ENCODE measurements around the gene IFNA7.
A peak's percentile ranks its signal among the peaks of the same experiment; 100 is the strongest.
"Not testable (repeated sequence)": the region's sequence is repeated elsewhere in the genome, so short reads cannot be mapped to it uniquely, and the experiment has no call there.

The IFNA7 gene

DNA sequence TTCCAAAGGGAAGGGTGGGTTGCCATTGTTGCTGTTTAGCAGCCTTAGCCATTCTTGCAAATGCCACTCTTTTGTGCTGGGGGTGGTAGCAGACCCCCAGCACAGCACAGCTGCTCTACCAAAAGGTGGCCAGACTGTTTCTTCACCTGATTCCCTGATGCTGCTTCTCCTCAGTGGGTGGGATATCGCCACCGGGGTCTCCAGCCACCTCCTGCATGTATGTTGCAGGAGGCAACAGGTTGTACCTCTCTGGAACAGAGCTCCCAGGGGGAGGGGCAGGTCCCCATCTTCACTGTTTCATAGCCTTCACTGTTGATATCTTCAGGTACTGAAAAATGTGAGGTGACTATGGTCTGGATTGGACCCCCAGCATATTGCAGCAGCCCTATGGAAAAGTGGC, 8.8 kb upstream of the IFNA7 start:
- not testable (repeated sequence) for H3K27ac ChIP-seq, H3K4me2 ChIP-seq, H3K9ac ChIP-seq, H3K36me3 ChIP-seq, H3K4me3 ChIP-seq, H3K9me3 ChIP-seq, H4K20me1 ChIP-seq, H3K4me1 ChIP-seq, H3K27me3 ChIP-seq

DNA sequence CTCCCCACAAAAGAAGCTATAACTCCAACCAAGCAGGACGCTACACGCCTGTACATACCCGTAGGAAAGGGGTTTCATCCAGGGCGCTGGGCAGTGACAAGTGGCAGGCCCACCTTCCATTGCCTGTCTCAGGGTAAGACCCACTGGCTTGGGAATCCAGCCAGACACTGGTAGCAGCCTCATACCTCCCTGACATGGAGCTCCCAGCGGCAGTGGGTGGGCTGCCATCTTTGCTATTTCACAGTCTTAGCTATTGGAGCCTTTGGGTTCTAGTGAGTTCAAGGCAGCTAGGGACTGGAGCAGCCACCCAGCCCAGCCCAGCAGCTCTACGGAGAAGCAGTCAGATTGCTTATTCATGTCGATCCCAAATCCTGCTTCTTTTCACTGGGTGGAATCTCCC, 8.3 kb upstream of the IFNA7 start:
- Histone ChIP-seq H3K4me3 (no peak overlapping the region), H3K27ac (no peak overlapping the region), H3K36me3 (no peaks in the 10 kb centered on the region), H3K27me3 (no peaks in the 10 kb centered on the region), H3K4me1 (no peaks in the 10 kb centered on the region), H3K9me3 (no peaks in the 10 kb centered on the region), H3K9ac (no peak overlapping the region), H3K4me2 (no peak overlapping the region), H4K20me1 (no peaks in the 10 kb centered on the region)
- TF ChIP-seq Cebpa-rat (IDR thresholded peaks at IDR 0.05): no peak

DNA sequence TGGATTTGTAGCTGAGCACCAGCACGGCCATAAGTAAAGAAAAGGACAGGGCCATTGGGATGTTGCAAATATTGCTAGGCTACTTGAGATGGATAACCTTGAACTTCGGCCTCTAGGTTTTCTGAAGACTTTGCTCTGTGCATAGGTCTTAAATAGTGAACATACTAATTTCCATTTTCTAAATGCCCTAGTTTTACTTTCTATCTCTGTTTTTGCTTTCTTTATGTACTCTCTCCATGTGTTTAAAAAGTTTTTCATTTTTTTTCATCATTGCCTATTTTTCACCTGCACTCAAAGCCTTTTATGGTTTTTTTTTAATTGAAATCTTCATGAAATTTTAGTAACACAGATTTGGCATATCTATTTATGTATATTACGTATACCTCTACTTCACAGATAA, 5.0 kb upstream of the IFNA7 start, which contains the start of gene IFNA10:
TSS of gene IFNA10 (minus strand) at position 101 of the 400 bp plus-strand sequence. CDS start at position 55, 46 bp downstream.
- not testable (repeated sequence) for H3K4me1 ChIP-seq, H3K4me2 ChIP-seq, H3K9me3 ChIP-seq, H3K27me3 ChIP-seq, H3K27ac ChIP-seq, H3K36me3 ChIP-seq, H3K9ac ChIP-seq, H4K20me1 ChIP-seq, H3K4me3 ChIP-seq

DNA sequence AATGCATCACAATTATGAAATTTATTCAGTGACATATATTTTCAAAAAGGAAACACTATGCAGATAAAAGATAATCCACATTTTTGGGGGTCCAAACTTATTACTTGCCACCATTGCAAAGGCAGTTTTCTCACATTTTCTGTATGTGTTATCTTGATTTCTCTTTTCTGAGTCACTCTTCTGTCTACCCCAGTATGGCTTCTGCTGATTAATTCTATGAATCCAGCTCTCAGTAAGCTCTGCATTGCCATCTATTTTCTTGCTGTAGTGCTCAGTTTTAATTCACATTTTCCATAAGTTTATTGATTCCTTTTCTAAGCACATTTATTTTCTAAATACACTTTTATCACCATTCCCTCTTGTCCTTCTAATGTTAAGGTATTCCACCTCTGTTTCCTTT, 3.2 kb upstream of the IFNA7 start:
- Histone ChIP-seq H3K36me3 (no peaks in the 10 kb centered on the region), H3K4me2 (no peak overlapping the region), H4K20me1 (no peaks in the 10 kb centered on the region), H3K4me1 (no peaks in the 10 kb centered on the region), H3K9ac (no peak overlapping the region), H3K4me3 (no peak overlapping the region), H3K27me3 (no peaks in the 10 kb centered on the region), H3K27ac (no peak overlapping the region), H3K9me3 (peaks cover 5% of the 10 kb centered on the region; the same call in 1 of the 2 replicates)
- no peak for TF ChIP-seq Cebpa-rat (IDR thresholded peaks at IDR 0.05)

DNA sequence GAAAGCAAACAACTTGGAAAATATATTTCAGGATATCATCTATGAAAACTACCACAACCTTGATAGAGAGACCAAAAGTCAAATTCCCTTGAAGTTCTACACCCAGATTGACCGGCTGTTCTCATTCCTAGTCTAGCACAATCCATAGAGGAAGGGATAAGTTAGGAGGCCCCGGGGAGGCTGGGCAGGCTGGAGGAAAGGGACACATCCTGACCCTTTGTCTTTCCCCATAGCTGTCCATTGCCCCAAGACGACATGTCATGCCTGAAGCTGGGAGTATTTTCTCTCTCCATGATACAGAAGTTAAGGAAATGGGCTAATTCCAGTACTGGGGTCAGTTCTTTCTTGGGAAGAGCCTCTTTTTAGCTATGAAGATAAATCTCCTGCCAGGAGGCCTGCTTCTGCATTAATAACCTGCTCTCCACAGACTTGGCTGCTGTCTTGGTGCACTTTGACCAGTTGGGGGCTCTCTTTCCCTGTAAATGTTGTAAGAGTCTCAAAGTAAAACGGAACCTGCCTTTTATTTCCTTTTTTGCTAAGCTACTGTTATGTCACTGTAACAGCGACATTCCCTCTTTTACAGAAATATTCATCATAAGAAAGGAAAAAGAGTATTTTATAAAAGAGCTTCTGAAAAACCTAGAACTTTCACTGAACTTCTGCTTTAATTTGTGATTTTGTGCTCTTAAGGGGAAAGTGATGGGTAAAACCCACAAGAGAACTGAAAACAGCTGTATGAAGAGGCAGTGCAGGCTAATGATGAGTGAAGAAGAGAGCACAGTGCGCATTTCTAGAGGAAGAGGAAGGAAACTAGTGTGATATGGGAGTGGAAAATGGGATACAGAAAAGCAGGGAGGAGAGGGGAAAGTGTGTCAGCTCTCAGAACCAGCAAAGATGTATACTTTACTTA, 6.9 kb downstream of the IFNA7 start:
- H3K4me2 ChIP-seq: peak overlapping the region; percentile 12; the same call in 1 of the 2 replicates
- H3K4me3 ChIP-seq: not testable (repeated sequence)

DNA sequence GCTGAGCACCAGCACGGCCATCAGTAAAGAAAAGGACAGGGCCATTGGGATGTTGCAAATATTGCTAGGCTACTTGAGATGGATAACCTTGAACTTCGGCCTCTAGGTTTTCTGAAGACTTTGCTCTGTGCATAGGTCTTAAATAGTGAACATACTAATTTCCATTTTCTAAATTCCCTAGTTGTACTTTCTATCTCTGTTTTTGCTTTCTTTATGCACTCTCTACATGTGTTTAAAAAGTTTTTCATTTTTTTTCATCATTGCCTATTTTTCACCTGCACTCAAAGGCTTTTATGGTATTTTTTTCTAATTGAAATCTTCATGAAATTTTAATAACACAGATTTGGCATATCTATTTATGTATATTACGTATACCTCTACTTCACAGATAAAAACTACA, 14.5 kb downstream of the IFNA7 start, which contains the start of gene IFNA4:
TSS of gene IFNA4 (minus strand) at position 101 of the 400 bp plus-strand sequence. CDS start at position 45, 56 bp downstream.
- not testable (repeated sequence) for H3K27me3 ChIP-seq, H3K4me2 ChIP-seq, H3K27ac ChIP-seq, H3K36me3 ChIP-seq, H4K20me1 ChIP-seq, H3K9ac ChIP-seq, H3K4me1 ChIP-seq, H3K4me3 ChIP-seq, H3K9me3 ChIP-seq

More for the DNA sequence above, 6.9 kb downstream of the IFNA7 start:
- not testable (repeated sequence) for H3K9me3 ChIP-seq, H3K27ac ChIP-seq, H3K9ac ChIP-seq, H3K4me1 ChIP-seq, H3K36me3 ChIP-seq, H3K27me3 ChIP-seq, H4K20me1 ChIP-seq

DNA sequence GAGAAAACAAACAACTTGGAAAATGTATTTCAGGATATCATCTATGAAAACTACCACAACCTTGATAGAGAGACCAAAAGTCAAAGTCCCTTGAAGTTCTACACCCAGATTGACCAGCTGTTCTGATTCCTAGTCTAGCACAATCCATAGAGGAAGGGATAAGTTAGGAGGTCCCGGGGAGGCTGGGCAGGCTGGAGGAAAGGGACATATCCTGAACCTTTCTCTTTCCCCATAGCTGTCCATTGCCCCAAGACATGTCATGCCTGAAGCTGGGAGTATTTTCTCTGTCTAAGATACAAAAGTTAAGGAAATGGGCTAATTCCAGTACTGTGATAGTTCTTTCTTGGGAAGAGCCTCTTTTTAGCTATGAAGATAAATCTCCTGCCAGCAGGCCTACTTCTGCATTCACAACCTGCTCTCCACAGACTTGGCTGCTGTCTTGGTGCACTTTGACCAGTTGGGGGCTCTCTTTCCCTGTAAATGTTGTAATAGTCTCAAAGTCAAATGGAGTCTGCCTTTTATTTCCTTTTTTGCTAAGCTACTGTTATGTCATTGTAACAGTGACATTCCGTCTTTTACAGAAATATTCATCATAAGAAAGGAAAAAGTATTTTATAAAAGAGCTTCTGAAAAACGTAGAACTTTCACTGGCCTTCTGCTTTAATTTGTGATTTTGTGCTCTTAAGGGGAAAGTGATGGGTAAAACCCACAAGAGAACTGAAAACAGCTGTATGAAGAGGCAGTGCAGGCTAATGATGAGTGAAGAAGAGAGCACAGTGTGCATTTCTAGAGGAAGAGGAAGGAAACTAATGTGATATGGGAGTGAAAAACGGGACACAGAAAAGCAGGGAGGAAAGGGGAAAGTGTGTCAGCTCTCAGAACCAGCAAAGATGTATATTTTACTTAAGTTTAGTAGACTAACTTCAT, 18.9 kb downstream of the IFNA7 start:
- not testable (repeated sequence) for H3K4me2 ChIP-seq, H3K9ac ChIP-seq, H3K4me3 ChIP-seq, H3K27ac ChIP-seq, H3K9me3 ChIP-seq, H4K20me1 ChIP-seq, H3K36me3 ChIP-seq, H3K27me3 ChIP-seq, H3K4me1 ChIP-seq

DNA sequence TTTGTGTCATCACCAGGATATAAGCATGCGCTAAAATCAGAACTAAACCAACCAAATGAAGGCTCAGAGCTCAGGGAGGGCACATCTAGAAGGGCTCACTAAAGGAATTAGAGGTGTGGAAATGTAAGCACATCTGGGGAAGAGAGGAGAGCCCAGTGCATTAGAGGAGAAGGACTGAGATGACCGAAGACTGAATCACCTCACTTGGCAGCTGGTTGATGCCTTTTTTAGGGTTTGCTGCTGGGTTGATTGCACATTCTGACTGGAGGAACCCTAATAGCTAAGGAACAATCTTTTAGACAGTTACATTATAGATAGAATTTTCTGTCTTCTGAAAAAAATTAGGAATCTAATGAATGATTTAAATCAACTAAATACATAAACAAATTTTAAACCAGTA, 27.3 kb downstream of the IFNA7 start:
- H3K9ac ChIP-seq: no peak overlapping the region
- no peaks in the 10 kb centered on the region for H3K4me1 ChIP-seq
- H3K27ac ChIP-seq: no peak overlapping the region
- no peaks in the 10 kb centered on the region for H4K20me1 ChIP-seq
- H3K36me3 ChIP-seq: no peaks in the 10 kb centered on the region
- no peaks in the 10 kb centered on the region for H3K9me3 ChIP-seq
- H3K4me3 ChIP-seq: no peak overlapping the region
- no peak overlapping the region for H3K4me2 ChIP-seq
- no peaks in the 10 kb centered on the region for H3K27me3 ChIP-seq
- TF ChIP-seq Cebpa-rat (IDR thresholded peaks at IDR 0.05): no peak

DNA sequence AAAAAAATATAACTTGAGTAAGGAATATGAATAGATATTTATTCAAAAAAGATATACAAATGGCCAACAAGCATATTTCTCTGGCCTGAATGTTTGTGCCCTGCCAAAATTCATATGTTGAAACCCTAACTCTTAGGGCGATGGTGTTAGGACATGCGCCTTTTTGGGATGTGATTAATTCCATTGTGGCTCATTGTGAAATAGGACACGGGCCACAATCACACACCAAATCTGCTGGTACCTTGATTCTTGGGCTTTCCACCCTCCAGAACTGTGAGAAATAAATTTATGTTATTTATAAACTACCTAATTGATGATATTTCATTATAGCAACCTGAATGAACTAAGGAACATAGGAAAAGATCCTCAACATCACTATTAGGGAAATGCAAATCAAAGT, 29.8 kb downstream of the IFNA7 start:
- Histone ChIP-seq H3K9ac (no peak overlapping the region), H3K4me3 (no peak overlapping the region), H3K4me1 (no peaks in the 10 kb centered on the region), H3K27ac (no peak overlapping the region), H3K4me2 (no peak overlapping the region), H3K9me3 (no peaks in the 10 kb centered on the region), H3K27me3 (no peaks in the 10 kb centered on the region), H3K36me3 (no peaks in the 10 kb centered on the region), H4K20me1 (no peaks in the 10 kb centered on the region)
- TF ChIP-seq Cebpa-rat (IDR thresholded peaks at IDR 0.05): no peak

DNA sequence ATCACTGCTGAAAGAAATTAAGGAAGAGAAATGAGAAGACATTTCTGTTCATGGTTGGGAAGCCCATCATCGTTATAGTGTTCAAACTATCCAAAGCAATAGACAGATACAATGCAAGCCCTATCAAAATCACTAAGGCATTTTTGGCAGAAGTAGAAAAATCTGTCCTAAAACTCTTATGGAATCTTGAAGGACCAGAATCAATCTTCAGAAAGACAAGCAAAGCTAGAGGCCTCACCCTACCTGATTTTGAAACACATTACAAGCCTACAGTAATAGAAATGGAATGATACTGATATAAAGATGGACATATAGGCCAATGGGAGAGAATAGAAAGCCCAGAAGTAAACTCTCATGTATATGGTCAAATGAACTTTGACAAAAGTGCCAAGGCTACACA, 30.7 kb downstream of the IFNA7 start:
- no peak for TF ChIP-seq Cebpa-rat (IDR thresholded peaks at IDR 0.05)
- Histone ChIP-seq H3K4me2 (no peak overlapping the region), H4K20me1 (no peaks in the 10 kb centered on the region), H3K9ac (no peak overlapping the region), H3K4me3 (no peak overlapping the region), H3K27me3 (no peaks in the 10 kb centered on the region), H3K9me3 (no peaks in the 10 kb centered on the region), H3K4me1 (no peaks in the 10 kb centered on the region), H3K36me3 (no peaks in the 10 kb centered on the region), H3K27ac (no peak overlapping the region)

DNA sequence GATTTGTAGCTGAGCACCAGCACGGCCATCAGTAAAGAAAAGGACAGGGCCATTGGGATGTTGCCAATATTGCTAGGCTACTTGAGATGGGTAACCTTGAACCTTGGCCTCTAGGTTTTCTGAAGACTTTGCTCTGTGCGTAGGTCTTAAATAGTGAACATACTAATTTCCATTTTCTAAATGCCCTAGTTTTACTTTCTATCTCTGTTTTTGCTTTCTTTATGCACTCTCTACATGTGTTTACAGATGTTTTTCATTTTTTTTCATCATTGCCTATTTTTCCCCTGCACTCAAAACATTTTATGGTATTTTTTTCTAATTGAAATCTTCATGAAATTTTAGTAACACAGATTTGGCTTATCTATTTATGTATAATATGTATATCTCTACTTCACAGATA, 35.4 kb downstream of the IFNA7 start, which contains the start of gene IFNA21:
TSS of gene IFNA21 (minus strand) at position 101 of the 400 bp plus-strand sequence. CDS start at position 53, 48 bp downstream.
- H4K20me1 ChIP-seq, H3K27ac ChIP-seq, H3K9ac ChIP-seq, H3K4me1 ChIP-seq, H3K4me3 ChIP-seq, H3K4me2 ChIP-seq, H3K27me3 ChIP-seq, H3K36me3 ChIP-seq: not testable (repeated sequence)
- H3K9me3 ChIP-seq: peaks cover 16% of the 10 kb centered on the region
